Measurements from ENCODE around the gene ZNF785.
"Not testable (repeated sequence)": the region's sequence is repeated elsewhere in the genome, so short reads cannot be mapped to it uniquely, and the experiment has no call there.

The ZNF785 gene

GRCh38 chr16:30602616-30603277 lies 17.2 kb upstream of the ZNF785 start:
- no peak for DNase-seq (ENCODE audit: low spot score)

- no peak for DNase-seq (ENCODE audit: low spot score)
Observed at GRCh38 chr16:30601966-30602365, 16.5 kb upstream of the ZNF785 start.

- DNase-seq (ENCODE audit: low spot score): no peak
Observed at GRCh38 chr16:30600929-30601328, 15.4 kb upstream of the ZNF785 start.

DNA sequence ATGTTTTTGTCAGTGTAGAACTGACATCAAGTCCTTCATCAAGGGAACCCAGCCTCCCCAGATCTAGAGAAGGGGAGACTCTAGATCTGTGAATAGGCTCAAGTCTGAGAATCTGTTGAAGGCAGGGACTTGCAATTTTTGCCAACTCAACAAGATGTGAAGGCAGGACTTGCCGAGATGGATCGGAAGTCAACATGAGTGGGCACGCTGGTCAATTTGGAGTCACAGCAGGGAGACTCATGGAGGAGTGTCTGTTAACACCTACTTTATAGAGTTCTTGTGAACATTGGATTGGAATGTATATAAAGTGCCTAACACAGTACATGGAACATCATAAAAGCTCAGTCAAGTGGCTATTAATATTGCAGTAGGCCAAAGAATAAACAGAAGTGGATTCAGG lies 14.7 kb upstream of the ZNF785 start:
- DNase-seq (ENCODE audit: low spot score): no peak

DNA sequence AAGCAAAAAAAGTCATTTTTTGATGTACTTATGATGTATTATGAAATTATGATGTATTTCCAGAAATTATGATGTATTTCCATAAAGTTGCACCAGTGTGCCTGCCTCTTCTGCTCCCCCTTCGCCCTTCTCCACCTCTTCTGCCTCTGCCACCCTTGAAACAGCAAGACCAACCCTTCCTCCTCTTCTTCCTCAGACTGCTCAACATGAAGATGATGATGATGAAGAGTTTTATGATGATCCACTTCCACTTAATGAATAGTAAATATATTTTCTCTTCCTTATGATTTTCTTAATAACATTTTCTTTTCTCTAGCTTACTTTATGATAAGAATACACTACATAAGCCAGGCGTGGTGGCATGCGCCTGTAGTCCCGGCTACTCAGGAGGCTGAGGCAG lies 7.4 kb upstream of the ZNF785 start:
- no peak for DNase-seq (ENCODE audit: low spot score)

DNA sequence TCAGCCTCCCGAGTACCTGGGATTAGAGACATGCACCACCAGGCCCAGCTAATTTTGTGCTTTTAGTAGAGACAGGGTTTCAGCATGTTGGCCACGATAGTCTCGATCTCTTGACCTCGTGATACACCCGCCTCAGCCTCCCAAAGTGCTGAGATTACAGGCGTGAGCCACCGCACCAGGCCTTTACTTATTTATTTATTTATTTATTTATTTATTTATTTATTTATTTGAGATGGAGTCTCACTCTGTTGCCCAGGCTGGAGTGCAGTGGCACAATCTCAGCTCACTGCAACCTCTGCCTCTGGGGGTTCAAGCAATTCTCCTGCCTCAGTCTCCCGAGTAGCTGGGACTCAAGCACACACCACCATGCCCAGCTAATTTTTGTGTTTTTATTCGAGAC lies 5.4 kb upstream of the ZNF785 start:
- DNase-seq (ENCODE audit: low spot score): not testable (repeated sequence)

DNA sequence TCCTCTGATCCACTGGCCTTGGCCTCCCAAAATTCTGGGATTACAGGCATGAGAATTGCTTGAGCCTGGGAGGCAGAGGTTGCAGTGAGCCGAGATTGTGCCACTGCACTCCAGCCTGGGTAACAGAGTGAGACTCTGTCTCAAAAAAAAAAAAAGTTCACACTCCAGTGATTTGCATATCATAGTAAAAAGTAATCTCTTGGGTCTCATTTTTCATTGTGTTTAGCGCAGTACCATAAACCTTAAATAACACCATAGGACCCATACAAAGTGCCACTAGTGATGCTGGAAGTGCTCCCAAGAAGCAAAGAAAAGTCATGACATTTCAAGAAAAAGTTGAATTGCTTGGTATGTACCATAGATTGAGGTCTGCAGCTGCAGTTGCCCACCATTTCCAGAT lies 4.1 kb upstream of the ZNF785 start:
- not testable (repeated sequence) for DNase-seq (ENCODE audit: low spot score)

DNA sequence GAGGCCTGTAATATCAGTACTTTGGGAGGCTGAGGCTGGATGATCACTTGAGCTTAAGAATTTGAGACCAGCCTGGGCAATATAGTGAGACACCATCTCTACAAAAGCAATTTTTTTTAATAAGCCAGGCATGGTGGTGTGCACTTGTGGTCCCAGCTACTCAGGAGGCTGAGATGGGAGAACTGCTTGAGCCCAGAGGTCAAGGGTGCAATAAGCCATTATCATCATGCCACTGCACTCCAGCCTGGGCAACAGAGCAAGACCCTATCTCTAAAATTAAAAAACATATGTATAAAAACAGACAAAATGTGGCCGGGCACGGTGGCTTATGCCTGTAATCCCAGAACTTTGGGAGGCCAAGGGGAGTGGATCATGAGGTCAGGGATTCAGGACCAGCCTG lies 3.2 kb upstream of the ZNF785 start:
- DNase-seq (ENCODE audit: low spot score): no peak

- no peak for DNase-seq (ENCODE audit: low spot score)
Observed at GRCh38 chr16:30585022-30585399, 486 bp downstream of the ZNF785 start.

DNA sequence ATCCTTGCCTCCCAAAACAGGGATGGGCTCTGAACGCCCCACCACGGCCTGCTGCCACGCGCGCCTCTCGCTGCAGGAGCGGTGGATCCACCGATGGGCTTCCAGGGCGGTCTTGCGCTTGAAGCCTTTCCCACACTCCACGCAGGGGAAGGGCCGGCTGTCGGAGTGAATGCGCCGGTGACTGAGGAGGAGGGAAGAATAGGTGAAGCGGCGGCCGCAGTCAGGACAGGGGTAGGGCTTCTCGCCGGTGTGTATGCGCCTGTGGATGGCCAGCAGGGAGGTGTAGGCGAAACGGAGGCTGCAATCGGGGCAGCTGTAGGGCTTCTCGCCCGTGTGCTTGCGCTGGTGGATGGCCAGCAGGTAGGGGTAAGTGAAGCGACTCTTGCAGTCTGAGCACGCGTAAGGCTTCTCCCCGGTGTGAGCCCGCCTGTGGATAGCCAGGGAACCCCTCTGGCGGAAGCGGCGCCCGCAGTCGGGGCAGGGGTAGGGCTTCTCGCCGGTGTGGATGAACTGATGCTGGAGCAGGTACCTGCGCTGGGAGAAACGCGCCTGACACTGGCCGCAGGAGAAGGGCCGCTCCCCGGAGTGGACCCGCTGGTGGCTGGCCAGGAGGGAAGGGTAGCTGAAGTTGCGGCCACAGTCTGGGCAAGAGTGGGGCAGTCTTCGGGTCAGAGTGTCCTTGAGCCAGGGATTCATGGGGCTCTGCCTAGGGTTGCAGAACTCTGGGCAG lies 2.7 kb downstream of the ZNF785 start:
- no peak for DNase-seq (ENCODE audit: low spot score)

- no peak for DNase-seq (ENCODE audit: low spot score)
Observed at GRCh38 chr16:30581457-30581856, 4.0 kb downstream of the ZNF785 start.

DNA sequence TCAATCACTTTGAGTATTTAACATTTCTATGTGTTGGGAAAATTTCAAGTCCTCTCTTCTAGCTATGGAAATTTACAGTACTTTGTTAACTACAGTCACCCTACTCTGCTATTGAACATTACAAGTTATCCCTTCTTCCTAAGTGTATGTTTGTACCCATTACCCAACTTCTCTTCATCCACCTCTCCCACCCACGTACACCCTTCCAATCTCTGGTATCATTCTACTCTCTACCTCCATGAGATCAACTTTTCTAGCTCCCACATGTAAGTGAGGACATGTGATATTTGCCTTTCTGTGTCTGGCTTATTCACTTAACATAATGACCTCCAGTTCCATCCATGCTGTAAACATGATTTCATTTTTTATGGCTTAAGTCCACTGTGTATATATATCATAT lies 10.8 kb downstream of the ZNF785 start:
- DNase-seq (ENCODE audit: low spot score): no peak

- DNase-seq (ENCODE audit: low spot score): peak; percentile 87
Observed at GRCh38 chr16:30571445-30572322, 13.8 kb downstream of the ZNF785 start, which contains the start of gene ZNF688. Gene ZNF688, minus strand, starts transcription at chr16:30571714. Its CDS starts 85 bp downstream, at chr16:30571629.

DNA sequence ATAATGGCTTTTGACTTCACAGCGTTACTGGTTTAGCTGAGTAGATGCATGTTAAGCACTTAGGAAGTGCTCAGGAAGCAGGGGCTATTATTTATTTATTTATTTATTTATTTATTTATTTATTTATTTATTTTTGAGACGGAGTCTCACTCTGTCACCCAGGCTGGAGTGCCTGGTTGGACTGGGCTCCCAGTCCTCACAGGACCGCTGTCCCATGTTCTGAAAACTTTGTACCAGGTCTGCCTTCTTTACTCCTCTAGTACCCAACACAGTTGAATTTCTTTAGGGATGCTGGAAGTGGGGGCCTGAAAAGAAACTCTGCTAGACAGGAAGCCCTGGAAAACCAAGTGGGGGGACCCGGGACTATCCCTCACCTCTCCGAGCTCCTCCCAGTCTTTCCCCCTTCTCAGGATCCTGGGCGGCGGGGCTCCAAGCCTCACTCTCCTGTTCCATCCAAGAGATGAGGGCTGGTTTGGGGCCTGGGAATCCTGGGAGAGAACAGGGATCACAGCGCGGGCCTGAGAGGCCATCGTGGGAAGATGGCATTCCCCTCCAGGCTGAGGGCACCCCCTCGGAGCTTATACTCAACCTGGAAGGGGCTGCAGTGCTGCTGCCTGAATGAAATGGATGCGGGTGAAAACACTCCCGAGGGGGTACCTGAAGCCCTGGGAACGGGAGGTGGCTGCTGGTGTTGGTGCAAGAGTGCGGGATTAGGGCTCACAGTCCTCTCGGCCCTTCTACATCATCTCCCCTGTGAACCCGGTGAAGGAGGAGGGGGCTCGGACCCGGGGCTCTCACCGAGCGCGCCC lies 14.7 kb downstream of the ZNF785 start:
- no peak for DNase-seq (ENCODE audit: low spot score)

DNA sequence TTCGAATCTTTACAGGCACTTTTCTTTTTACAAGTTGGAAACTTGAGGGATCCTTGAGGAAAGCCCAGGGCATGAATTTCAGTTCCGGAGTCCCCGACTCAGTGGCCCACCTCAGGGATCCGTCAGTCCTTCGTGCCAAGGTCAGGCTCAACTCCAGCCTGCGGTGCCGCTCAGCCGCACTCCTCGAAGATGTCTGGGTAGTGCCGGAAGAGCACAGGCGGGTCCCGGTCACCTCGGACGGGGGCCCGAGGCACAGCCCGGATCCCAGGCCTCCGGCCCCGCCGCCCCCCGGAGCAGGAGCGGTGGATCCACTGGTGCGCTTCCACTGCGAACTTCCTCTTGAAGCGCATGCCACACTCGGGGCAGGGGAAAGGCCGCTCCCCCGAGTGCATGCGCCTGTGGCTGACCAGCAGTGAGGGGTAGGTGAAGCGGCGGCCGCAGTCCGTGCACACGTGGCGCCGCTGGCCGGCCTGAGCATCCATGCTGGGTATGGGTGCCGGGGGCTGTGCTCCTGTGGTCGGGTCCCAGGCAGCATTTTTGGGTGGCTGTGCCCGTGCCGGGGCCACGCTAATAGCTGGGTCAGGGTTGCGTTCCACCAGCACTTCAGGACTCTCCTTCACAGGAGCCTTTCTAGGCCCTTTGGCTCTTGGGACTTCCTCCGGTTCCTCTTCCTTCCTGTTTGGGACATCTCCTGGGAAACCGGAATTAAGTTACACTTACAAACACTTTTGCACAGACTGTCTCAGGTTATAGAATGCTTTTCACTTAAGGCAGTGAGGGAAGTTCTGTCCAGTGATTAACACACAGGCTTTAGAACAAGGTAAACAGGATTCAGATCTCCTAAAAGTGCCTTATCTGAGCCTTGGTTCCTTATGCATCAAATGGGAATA lies 15.5 kb downstream of the ZNF785 start:
- no peak for DNase-seq (ENCODE audit: low spot score)

DNA sequence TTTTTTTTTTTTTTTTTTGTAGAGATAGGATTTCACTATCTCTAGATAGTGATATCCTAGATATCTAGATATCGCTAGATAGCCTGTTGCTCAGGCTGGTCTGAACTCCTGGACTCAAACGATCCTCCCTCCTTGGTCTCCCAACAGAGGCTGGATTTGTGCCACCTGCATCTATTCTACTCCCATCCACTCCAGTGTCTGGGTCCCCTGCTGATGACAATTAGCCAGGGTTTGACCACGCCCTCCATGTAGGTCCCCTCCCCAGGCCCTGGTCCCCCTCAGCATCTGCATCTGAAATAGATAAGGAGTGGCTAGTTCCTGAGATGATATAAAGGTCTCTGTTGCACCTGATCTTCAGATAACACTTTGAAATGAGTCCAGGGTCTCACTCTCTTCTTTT lies 16.2 kb downstream of the ZNF785 start:
- no peak for DNase-seq (ENCODE audit: low spot score)

DNA sequence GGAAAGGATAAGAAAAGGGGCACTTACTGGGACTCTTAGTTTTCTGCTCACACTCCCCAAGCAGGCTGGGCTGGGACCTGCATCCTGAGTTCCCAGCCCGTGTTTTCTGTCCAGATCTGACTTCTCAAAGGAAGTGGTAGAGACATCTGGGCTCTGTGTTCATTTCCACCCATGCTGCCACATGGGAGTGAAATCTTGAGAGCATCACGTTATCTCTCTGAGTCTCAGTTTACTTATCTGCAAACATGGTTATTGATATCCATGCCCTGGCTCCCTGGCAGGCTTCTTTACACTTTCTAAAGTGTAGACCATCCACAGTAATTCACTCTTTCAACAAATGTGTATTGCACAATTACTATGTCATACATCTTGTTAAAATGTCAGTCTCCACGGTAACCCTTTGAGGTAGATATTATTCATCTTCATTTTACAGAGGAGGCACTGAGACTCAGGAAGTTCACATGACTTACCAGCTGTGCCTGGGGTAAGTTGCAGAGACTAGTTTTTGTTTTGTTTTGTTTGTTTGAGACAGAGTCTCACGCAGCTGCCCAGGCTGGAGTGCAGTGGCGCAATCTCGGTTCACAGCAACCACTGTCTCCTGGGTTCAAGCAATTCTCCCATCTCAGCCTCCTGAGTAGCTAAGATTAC lies 17.4 kb downstream of the ZNF785 start:
- DNase-seq (ENCODE audit: low spot score): no peak

DNA sequence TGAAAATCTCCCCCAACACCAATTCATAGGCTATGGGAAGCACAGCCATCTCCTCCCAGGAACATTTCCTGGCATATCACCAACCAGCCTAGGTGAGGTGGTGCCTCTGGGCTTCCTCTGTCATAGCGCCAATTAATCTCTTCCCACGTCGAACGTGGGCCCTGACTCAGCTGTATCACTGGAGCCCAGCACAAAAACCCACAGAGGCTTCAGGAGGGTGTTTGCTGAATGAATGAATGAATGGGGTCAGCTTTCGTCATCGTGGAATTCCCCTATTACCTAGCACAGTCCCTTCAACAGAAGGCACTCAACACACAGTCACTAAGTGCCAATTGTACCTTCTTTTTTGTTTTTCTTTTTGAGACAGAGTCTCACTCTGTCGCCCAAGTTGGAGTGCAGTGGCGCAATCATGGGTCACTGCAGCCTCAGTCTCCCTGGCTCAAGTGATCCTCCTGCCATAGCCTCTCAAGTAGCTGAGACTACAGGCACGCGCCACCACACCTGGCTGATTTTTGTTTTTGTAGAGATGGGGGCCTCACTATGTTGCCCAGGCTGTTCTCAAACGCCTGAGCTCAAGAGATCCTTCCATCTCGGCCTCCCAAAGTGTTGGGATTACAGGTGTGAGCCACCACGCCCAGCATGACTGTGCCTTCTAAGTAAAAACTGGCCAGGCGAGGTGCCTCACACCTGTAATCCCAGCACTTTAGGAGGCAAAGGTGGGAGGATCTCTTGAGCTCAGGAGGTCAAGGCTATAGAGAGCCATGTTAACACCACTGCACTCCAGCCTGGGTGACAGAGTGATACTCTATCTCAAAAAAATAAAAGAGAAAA lies 18.1 kb downstream of the ZNF785 start:
- no peak for DNase-seq (ENCODE audit: low spot score)

DNA sequence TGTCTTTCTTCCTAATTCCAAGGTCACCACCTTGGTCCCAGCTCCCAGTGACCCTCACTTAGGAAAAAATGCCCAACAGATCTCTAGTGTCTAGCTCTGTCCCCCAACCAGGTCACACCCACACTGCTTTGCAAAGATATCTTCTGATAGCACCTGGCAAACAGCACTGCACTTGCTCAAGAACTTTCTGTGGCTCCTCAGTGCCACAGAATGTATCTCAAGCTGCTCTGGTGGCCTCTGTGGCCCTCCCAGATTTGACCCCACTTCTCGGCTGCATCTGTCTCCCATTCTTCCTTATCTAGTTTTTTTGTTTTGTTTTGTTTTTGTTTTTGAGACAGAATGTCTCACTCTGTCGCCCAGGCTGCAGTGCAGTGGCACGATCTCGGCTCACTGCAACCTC lies 19.0 kb downstream of the ZNF785 start:
- DNase-seq (ENCODE audit: low spot score): no peak

GRCh38 chr16:30565984-30566383 lies 19.5 kb downstream of the ZNF785 start:
- DNase-seq (ENCODE audit: low spot score): no peak

Data from hematopoietic multipotent progenitor cell treated with erythropoietin and hydrocortisone succinate and interleukin-3 and kit ligand, for 17 days (in vitro differentiated cells).